Astrocyte of the spinal cord (primary cell): ENCODE results near the gene EVA1A.

Experiments used
- DNase-seq: peaks from one replicate; pipeline ENCODE4 v3.0.0; 2011; ENCODE audit warnings: low read depth, low spot score
- H3K4me3 ChIP-seq: 2 replicates; pipeline ENCODE4 v1.5.1; 2011; ENCODE audit warnings: low read depth, mild to moderate bottlenecking, low read length, moderate library complexity
- CTCF ChIP-seq: IDR thresholded peaks from 2 replicates; pipeline ENCODE4 v1.5.1; 2012; ENCODE audit warnings: low read depth, mild to moderate bottlenecking, low read length, inconsistent platforms
- in situ Hi-C: cut with HindIII; loops from 2 replicates; pipeline ENCODE4 v1.10.0; 2017; ENCODE audit warnings: low sequenced_read_pairs

EVA1A gene

DNA sequence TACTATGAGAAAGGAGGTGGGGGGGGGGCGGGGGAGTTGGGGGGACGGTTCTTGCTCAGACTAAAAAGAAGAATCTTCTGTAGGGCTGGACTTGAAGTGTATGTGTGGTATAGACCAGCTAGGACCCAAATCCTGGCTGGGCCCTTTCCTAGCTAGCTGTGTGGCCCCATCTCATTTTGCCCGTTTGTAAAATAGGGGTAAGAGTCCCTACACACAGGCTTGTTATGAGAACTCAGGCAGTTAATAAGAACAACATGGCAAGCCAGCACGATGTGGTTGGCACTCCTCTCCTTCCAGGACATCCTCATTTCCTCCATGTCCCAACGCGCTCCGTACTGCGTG, 1.1 kb downstream of the EVA1A start:
- TF ChIP-seq CTCF = no peak
- DNase-seq = peak; percentile 25
- H3K4me3 ChIP-seq = peak overlapping the region; percentile 73
- in situ Hi-C loops = no loop called here

DNA sequence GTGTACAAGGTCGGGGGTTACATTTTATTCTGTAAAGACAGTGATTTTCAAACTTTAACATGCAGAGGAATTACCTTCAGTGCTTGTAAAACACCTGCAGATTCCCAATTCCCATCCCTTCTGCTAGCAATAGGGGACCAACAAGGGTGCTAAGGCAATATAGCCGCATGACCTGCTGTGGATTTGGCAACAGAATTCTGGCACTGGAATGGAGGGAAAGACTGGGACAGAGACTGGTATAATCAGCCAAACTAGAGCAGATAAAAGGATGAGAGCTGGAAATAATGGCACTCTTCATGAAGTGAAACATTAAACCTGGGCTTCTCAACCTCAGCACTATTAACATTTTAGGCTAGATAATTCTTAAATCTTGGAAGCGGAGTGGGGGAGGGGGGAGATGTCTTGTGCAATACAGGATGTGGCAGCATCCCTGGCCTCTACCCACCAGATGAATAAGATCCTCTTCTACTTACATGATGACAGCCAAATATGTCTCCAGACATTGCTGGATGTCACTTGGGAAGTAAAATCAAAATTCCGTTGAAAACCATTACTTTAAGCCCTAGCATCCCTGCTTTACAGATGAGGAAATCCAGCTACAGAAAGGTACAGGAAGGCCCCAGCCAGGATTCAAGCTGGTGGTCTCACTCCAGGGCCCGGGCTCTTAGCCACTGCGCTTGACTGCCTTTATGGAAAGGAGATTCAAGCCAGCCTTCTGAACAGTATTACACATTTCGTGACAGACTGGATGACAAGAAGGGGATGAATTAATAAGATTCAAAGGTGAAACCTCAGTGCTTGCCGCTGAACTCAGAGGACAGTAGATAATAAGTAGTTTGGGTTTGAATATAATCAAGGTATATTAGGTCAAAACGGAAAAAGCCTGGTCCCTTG, 1.7 kb downstream of the EVA1A start:
- peak; percentile 15 for DNase-seq
- in situ Hi-C loops = no loop called here
- TF ChIP-seq CTCF = no peak
- H3K4me3 ChIP-seq = peak overlapping the region; percentile 24

DNA sequence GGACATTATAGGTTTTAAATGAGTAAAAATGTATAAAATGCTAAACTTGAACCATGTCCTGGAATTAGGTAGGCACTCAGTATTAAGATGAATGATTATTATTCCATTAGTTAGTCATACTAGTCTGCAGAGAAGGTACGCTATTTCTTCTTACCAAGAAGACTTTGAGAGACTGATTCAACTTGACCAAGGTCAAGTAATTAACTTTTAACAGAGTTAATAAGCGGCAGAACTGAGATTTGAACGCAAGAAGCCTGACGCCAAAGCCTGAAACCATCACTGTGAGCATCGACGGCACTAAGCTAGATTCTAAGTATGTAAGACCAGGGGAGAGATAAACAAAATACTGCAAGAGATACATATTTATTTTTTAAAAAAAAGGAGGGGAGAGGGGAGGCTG, 2.6 kb downstream of the EVA1A start:
- no peak for TF ChIP-seq CTCF
- DNase-seq = no peak
- no peak overlapping the region for H3K4me3 ChIP-seq
- in situ Hi-C loops = no loop called here

- no peak for DNase-seq
- no peak overlapping the region for H3K4me3 ChIP-seq
- no peak for TF ChIP-seq CTCF
- in situ Hi-C loops = no loop called here
Measured at GRCh38 chr2:75557474-75558133, 3.1 kb downstream of the EVA1A start.

GRCh38 chr2:75556679-75557366, 3.9 kb downstream of the EVA1A start:
- TF ChIP-seq CTCF = no peak
- in situ Hi-C loops = no loop called here
- no peak overlapping the region for H3K4me3 ChIP-seq
- DNase-seq = peak; percentile 30

DNA sequence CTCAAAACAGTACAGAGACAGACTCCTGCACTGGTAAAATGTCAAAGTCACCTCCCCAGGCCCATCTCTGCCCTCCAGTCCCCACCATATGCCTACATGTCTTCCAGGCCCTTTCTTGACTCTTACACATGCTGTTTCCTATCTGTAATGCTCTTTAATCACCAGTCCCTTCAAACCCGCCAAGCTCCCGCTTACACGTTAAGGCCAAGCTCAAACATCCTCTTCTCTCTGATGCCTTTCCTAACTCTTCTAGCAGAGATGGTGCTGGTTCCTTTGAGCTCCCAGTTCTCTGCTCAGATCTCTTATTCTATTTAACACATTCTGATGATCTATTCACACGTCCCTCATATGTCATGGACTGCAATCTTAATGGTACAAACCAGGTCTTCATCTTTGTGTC, 5.0 kb downstream of the EVA1A start:
- no peak for DNase-seq
- no peak for TF ChIP-seq CTCF
- in situ Hi-C loops = no loop called here
- no peak overlapping the region for H3K4me3 ChIP-seq
